Measurements from ENCODE around the gene CSTPP1.

CSTPP1 gene

DNA sequence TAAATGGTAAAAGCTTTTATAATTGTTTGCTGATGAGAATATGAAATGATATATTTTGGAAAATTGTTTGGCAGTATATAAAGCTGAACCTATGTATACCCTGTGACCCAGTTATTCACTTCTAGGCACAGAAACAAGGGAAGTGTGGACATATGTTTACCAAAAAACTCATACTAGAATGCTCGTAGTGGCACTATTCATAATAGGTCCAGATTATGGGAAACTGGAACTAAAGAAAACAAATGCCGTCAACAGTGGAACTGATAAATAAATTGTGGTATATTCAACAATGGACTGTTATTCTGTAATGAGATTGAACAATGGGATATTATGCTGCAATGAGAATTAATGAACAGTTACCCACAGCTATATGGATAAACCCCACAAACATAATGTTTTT lies 32.8 kb downstream of the CSTPP1 start:
- no peak for TF ChIP-seq ZNF565 (CRISPR knock-in tag; conservative IDR thresholded peaks at IDR 0.05; ENCODE audit: low read depth)
- no peak for TF ChIP-seq ISL1 (CRISPR knock-in tag; IDR thresholded peaks at IDR 0.05)
- TF ChIP-seq ZNF70 (CRISPR knock-in tag; IDR thresholded peaks at IDR 0.05), result no peak
- TF ChIP-seq, protein P1, sequence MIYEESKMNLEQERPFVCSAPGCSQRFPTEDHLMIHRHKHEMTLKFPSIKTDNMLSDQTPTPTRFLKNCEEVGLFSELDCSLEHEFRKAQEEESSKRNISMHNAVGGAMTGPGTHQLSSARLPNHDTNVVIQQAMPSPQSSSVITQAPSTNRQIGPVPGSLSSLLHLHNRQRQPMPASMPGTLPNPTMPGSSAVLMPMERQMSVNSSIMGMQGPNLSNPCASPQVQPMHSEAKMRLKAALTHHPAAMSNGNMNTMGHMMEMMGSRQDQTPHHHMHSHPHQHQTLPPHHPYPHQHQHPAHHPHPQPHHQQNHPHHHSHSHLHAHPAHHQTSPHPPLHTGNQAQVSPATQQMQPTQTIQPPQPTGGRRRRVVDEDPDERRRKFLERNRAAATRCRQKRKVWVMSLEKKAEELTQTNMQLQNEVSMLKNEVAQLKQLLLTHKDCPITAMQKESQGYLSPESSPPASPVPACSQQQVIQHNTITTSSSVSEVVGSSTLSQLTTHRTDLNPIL (CRISPR knock-in tag; IDR thresholded peaks at IDR 0.05; ENCODE audit: low read depth), result no peak
- TF ChIP-seq PPARA (CRISPR knock-in tag; IDR thresholded peaks at IDR 0.05; ENCODE audit: borderline replicate concordance), result no peak
- TF ChIP-seq BACH2 (CRISPR knock-in tag; IDR thresholded peaks at IDR 0.05; ENCODE audit: borderline replicate concordance), result no peak
- no peak for TF ChIP-seq SNAI2 (CRISPR knock-in tag; IDR thresholded peaks at IDR 0.05)
- TF ChIP-seq CSDC2 (CRISPR knock-in tag; IDR thresholded peaks at IDR 0.05), result no peak
- TF ChIP-seq ZNF8 (CRISPR knock-in tag; IDR thresholded peaks at IDR 0.05), result no peak
- no peak for TF ChIP-seq GLIS3 (CRISPR knock-in tag; IDR thresholded peaks at IDR 0.05)
- no peak for TF ChIP-seq ZC3H10 (CRISPR knock-in tag; IDR thresholded peaks at IDR 0.05)
- TF ChIP-seq ESRRG (CRISPR knock-in tag; IDR thresholded peaks at IDR 0.05), result no peak
- TF ChIP-seq, protein P2, sequence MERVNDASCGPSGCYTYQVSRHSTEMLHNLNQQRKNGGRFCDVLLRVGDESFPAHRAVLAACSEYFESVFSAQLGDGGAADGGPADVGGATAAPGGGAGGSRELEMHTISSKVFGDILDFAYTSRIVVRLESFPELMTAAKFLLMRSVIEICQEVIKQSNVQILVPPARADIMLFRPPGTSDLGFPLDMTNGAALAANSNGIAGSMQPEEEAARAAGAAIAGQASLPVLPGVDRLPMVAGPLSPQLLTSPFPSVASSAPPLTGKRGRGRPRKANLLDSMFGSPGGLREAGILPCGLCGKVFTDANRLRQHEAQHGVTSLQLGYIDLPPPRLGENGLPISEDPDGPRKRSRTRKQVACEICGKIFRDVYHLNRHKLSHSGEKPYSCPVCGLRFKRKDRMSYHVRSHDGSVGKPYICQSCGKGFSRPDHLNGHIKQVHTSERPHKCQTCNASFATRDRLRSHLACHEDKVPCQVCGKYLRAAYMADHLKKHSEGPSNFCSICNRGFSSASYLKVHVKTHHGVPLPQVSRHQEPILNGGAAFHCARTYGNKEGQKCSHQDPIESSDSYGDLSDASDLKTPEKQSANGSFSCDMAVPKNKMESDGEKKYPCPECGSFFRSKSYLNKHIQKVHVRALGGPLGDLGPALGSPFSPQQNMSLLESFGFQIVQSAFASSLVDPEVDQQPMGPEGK (CRISPR knock-in tag; IDR thresholded peaks at IDR 0.05; ENCODE audit: borderline replicate concordance), result no peak
- no peak for TF ChIP-seq ZFP3 (CRISPR knock-in tag; IDR thresholded peaks at IDR 0.05)
- no peak for TF ChIP-seq RARB (CRISPR knock-in tag; IDR thresholded peaks at IDR 0.05)
- TF ChIP-seq, protein P3, sequence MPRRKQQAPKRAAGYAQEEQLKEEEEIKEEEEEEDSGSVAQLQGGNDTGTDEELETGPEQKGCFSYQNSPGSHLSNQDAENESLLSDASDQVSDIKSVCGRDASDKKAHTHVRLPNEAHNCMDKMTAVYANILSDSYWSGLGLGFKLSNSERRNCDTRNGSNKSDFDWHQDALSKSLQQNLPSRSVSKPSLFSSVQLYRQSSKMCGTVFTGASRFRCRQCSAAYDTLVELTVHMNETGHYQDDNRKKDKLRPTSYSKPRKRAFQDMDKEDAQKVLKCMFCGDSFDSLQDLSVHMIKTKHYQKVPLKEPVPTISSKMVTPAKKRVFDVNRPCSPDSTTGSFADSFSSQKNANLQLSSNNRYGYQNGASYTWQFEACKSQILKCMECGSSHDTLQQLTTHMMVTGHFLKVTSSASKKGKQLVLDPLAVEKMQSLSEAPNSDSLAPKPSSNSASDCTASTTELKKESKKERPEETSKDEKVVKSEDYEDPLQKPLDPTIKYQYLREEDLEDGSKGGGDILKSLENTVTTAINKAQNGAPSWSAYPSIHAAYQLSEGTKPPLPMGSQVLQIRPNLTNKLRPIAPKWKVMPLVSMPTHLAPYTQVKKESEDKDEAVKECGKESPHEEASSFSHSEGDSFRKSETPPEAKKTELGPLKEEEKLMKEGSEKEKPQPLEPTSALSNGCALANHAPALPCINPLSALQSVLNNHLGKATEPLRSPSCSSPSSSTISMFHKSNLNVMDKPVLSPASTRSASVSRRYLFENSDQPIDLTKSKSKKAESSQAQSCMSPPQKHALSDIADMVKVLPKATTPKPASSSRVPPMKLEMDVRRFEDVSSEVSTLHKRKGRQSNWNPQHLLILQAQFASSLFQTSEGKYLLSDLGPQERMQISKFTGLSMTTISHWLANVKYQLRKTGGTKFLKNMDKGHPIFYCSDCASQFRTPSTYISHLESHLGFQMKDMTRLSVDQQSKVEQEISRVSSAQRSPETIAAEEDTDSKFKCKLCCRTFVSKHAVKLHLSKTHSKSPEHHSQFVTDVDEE (CRISPR knock-in tag; IDR thresholded peaks at IDR 0.05), result no peak
- TF ChIP-seq, protein P4, sequence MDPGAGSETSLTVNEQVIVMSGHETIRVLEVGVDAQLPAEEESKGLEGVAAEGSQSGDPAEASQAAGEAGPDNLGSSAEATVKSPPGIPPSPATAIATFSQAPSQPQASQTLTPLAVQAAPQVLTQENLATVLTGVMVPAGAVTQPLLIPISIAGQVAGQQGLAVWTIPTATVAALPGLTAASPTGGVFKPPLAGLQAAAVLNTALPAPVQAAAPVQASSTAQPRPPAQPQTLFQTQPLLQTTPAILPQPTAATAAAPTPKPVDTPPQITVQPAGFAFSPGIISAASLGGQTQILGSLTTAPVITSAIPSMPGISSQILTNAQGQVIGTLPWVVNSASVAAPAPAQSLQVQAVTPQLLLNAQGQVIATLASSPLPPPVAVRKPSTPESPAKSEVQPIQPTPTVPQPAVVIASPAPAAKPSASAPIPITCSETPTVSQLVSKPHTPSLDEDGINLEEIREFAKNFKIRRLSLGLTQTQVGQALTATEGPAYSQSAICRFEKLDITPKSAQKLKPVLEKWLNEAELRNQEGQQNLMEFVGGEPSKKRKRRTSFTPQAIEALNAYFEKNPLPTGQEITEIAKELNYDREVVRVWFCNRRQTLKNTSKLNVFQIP (CRISPR knock-in tag; IDR thresholded peaks at IDR 0.05; ENCODE audit: borderline replicate concordance, low read depth), result no peak
- ATAC-seq, result no peak

DNA sequence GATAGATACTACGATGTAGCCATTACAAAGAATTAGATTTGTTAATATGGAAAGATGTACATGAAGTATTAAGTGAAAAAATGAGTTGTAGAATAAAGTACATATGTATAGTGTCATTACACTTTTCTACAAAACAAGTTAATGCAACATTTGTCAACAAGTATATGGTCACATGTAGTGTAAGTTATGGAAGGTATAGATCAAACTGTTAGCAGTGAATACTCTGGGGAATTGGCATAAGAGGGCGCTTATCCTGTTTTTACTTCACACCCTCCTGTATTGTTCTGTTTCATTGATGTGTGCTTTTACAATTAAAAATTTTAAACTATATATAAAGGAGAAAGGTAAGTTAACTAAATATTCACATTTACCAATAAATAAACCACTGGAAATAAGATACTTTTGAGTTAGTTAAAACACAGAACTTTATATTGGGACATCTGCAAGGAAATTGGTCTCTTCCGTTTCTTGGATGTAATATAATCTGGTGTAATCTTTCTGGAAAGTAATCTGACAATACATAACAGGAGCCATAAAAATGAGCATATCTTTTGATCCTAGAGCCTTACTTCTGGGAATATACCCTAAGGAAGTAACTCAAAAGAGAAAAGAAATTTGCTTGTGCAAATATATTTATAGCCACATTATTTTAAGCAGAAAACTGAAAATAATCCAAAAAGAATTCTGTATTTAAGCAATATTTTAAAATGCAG lies 34.5 kb downstream of the CSTPP1 start:
- ATAC-seq, result no peak
- no peak for TF ChIP-seq ZFP30 (CRISPR knock-in tag; IDR thresholded peaks at IDR 0.05)
- no peak for TF ChIP-seq PPARA (CRISPR knock-in tag; IDR thresholded peaks at IDR 0.05; ENCODE audit: borderline replicate concordance)
- no peak for TF ChIP-seq BACH2 (CRISPR knock-in tag; IDR thresholded peaks at IDR 0.05; ENCODE audit: borderline replicate concordance)
- TF ChIP-seq, protein P1 (CRISPR knock-in tag; IDR thresholded peaks at IDR 0.05; ENCODE audit: low read depth), result no peak
- no peak for TF ChIP-seq SNAI2 (CRISPR knock-in tag; IDR thresholded peaks at IDR 0.05)
- no peak for TF ChIP-seq ZNF70 (CRISPR knock-in tag; IDR thresholded peaks at IDR 0.05)
- no peak for TF ChIP-seq ZFP3 (CRISPR knock-in tag; IDR thresholded peaks at IDR 0.05)
- TF ChIP-seq ZNF565 (CRISPR knock-in tag; conservative IDR thresholded peaks at IDR 0.05; ENCODE audit: low read depth), result no peak
- TF ChIP-seq ARNTL (CRISPR knock-in tag; IDR thresholded peaks at IDR 0.05; ENCODE audit: borderline replicate concordance, low read depth), result no peak
- TF ChIP-seq, protein P2 (CRISPR knock-in tag; IDR thresholded peaks at IDR 0.05; ENCODE audit: borderline replicate concordance), result no peak
- TF ChIP-seq OSR1 (CRISPR knock-in tag; IDR thresholded peaks at IDR 0.05), result no peak
- TF ChIP-seq, protein P3 (CRISPR knock-in tag; IDR thresholded peaks at IDR 0.05), result no peak
- TF ChIP-seq, protein P4 (CRISPR knock-in tag; IDR thresholded peaks at IDR 0.05; ENCODE audit: borderline replicate concordance, low read depth), result no peak
- no peak for TF ChIP-seq ZNF8 (CRISPR knock-in tag; IDR thresholded peaks at IDR 0.05)
- TF ChIP-seq ZC3H10 (CRISPR knock-in tag; IDR thresholded peaks at IDR 0.05), result no peak
- TF ChIP-seq GLIS3 (CRISPR knock-in tag; IDR thresholded peaks at IDR 0.05), result no peak
- TF ChIP-seq RARB (CRISPR knock-in tag; IDR thresholded peaks at IDR 0.05), result no peak
- no peak for TF ChIP-seq TOX (CRISPR knock-in tag; IDR thresholded peaks at IDR 0.05; ENCODE audit: borderline replicate concordance)
- TF ChIP-seq CSDC2 (CRISPR knock-in tag; IDR thresholded peaks at IDR 0.05), result no peak
